Esophagus muscularis mucosa (tissue), 3 donors: ENCODE measurements around the gene XPO5.

ENCODE experiments used
- POLR2AphosphoS5 ChIP-seq, 2 donors: sonication (generic); formaldehyde crosslinking; IDR thresholded peaks; one replicate each; pipeline ENCODE4 v1.6.1; 2017; ENCODE audit warnings: antibody characterized with exemption in 2 of 2
- TF ChIP-seq, protein P1 (sequence below), 3 experiments: fragments of 200-600 bp in 2 of 3; fragments of 450-650 bp in 1 of 3; sonication (generic) in 2 of 3; IDR thresholded peaks; one replicate each; pipeline ENCODE4 v1.5.1; 2017 to 2019; ENCODE audit warnings: antibody characterized with exemption in 3 of 3, mild to moderate bottlenecking in 2 of 3, moderate library complexity in 1 of 3

DNA sequence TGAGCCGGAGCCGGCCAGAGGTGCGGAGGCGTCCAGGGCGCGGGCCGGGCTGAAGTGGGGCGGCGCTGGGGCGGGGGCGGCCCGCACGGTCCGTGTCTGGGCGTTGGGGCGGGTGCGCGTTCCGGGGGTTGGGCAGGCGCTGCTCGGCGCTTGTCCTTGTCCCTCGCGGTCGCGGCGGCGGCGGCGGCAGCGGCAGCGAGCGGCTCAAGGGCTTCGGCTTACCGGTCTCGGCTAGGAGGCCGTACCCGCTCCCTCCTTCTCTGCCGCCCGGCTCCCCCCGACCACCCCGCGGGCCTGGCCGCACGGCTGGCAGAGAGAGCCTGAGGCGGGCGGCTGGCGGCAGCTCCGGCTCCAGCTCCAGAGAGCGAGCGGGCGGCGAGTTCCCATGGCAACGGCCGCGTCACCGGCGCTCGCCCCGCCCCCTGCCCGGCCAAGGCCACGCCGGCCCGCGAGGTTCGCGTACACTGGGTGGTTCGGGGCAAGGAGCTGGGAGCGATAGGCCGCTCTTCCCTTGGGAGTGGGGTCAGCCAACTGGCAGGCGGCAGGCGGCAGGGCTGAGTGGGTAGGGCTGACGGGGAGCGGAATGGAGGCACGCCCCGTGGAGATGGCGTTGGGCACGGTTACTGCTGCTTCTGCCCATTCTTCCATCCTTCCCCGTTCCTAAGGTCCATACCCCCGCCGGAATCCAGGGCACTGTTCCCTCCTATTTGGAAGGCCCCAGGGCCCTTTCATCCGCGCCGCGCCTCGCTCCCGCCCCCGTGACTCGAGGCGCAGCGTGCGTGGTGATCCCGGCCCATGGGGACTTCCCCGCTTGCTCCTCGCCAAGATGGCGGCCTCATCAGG lies 65.6 kb downstream of the XPO5 start, which contains the start of gene LRRC73:
- TF ChIP-seq, protein P1, sequence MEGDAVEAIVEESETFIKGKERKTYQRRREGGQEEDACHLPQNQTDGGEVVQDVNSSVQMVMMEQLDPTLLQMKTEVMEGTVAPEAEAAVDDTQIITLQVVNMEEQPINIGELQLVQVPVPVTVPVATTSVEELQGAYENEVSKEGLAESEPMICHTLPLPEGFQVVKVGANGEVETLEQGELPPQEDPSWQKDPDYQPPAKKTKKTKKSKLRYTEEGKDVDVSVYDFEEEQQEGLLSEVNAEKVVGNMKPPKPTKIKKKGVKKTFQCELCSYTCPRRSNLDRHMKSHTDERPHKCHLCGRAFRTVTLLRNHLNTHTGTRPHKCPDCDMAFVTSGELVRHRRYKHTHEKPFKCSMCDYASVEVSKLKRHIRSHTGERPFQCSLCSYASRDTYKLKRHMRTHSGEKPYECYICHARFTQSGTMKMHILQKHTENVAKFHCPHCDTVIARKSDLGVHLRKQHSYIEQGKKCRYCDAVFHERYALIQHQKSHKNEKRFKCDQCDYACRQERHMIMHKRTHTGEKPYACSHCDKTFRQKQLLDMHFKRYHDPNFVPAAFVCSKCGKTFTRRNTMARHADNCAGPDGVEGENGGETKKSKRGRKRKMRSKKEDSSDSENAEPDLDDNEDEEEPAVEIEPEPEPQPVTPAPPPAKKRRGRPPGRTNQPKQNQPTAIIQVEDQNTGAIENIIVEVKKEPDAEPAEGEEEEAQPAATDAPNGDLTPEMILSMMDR (IDR thresholded peaks at IDR 0.05): no peak
- TF ChIP-seq POLR2AphosphoS5 (IDR thresholded peaks at IDR 0.05): peak; percentile 66 to 67
